Stimulated activated CD4-positive, alpha-beta T cell treated with anti-CD3 and anti-CD28 coated beads, Interleukin-2, amount 100 ng/mL, for 48 hours (primary cell): ENCODE measurements around the gene DPP9.

ENCODE experiments used
- DNase-seq, 2 donors: peaks; one replicate each; pipeline ENCODE4 v3.0.0-alpha.2; 2020

Gene DPP9

DNA sequence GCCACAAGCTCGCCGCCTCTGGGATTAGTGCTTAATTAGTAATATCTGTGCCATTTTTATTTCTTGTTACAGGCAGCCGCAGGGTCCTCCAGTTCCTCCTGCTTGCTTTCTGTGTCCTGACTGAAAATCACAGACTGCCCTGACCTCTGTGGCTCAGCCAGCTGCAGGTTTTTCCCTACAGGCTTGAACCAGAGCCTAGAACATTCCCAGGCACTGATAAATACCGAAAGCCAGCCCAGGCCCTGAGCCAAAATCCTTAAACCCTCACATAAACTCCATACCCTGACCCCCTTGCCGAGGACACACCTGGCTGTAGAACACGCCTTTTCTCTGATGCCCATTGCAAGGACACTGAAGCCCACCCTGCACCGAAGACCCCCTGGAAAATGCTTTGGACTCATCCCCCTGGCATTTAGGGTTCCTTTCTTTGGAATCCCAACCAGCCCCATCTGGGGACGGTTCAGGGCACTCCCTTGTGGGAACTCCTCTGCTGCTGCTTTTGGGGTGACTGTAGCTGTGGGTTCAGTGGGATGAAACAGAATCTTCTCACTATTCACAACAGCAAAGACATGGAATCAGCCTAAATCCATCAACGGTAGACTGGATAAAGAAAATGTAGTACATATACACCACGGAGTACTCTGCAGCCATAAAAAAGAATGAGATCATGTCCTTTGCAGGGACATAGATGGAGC lies 15.5 kb downstream of the DPP9 start:
- no peak for DNase-seq

DNA sequence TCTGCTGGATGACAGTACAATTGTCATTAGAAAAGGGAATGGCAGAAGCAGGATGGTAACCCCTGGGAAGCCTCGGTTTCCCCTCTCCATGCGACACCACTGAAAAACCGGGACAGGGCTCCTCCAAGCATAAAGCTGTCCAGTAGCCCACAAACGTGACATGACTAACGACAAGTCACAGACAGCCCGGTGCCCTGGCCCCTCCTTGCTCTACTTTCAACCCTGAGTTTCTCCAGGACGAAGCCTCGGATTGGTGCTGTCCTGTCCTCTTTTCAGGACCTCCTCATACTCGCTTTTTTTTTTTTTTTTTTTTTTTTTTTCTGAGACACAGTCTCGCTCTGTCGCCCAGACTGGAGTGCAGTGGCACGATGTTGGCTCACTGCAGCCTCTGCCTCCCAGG lies 16.3 kb downstream of the DPP9 start:
- no peak for DNase-seq

DNA sequence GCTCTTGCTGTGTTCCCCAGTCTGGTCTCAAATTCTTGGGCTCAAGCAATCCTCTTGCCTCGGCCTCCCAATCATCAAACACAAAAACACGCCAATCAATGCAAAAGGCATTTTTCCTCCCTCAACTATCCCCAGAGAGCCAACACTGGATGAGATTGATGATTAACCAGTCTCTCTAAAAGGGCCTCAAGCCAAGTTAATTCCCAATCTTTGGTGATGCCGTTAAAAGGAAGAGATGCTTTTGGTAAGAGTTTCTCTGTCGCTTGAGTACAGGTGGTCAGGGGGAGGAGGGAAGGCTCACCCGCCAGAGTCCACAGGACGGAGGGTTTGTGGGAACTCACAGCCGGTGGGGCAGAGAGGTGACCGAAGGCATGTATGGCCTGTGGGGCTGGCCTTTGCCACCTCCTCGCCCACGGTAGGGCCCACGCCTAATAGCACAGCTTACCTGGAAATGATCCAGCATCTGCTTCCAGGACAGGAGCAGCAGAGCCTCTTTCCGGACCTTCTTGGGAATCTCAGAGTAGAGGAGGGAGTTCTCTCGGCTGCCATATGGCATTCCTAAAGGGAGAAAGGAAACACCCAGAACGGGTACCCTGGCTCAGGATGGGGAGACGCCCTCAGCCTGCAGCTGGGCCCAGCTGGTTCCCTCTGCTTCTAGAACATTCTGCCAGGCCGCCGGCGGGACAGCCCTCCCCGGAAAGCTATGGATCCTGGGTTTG lies 18.1 kb downstream of the DPP9 start:
- DNase-seq = no peak

DNA sequence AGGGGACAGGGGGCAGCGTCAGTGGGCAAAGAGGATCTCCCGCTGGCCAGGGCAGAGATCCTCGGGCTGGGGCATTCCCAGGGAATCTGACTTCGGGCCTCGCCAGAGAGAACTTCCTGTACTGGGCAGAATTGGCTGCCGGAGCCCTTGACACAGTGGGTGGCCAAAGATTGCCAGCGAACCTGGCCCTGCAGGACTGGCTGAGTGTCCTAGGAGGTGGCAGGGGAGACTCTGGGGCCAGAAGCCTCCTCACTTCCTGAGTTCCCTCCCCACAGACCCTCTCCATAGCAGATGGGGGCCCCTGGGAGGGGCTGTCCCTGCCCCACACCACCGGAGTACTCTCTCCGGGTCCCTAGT lies 19.3 kb downstream of the DPP9 start:
- DNase-seq = no peak

DNA sequence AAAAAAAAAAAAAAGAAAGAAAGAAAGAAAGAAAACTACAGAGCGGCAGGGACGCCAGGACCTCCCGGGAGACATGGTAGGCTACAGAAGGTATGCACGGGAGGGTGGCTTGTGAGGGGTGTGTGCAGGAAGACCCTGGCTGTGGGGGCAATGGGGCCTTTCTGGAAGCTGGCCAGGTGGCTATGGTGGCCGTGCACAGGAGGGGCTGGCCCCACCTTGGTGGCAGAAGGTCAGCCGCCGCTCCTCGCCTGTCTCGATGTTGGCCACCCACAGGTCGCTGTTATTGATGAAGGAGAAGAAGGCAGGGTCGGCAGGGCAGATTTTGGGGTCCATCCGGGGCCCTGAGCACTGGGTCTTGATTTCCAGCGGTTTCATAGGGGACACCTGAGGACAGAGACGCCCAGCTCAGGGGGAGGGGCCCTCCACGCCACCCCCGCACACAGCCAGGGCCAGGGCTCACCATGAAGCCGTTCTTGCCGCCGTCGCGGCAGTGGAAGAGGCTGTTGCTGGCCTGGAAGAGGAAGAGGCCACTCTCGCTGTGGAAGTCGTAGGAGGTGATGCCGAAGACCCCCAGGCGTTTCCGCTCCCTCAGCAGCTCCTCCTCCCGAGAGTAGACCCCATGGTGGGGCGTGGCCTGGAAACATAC lies 19.8 kb downstream of the DPP9 start:
- no peak for DNase-seq

DNA sequence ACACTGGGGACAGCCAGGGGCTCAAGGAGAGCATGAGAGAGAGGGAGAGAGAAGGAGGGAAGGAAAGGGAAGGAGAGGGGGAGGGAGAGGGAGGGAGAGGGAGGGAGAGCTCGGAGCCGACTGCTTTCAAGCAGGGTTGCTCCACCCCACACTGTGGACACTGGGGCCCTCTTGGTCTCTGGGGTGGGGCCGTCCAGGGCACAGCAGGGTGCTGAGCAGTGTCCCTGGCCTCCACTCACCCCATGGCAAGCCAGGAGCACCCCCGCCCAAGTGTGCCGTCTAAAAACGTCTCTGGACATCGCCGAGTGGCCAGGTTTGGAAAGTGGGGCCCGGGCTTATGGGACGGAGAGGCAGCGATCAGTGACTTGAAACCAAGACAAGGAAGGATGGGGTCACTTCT lies 20.9 kb downstream of the DPP9 start:
- no peak for DNase-seq

DNA sequence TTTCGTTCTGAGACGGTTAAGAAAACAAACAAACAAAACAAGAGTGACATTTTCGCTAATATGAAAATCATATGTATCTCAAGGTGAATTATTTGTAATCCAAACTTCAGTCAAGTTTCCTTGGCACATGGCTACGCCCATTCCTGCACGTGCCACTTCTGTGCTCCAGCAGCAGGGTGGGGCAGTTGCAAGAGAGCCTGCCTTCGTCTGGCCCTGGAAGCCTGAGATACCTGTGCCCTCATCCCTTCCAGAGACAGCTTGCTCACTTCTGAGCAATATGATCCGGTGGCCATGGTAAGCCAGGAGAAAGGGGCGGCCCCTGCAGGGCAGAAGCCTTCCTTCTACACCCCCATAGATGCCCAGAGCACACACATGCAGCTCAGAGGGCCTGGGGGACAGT lies 22.1 kb downstream of the DPP9 start:
- DNase-seq = no peak

DNA sequence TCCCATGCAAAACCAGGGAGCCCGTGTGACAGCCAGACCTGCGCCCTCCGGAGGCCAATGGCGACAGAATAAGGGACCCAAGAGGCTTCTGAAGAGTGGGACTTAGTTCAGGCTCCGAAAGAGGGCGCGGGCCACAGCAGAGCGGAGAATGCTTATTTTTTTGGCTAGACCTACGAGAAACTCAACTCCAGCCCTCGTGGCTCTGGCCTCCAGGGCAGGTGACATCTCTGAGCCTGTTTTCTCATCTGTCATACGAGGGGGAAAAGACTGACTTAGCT lies 23.0 kb downstream of the DPP9 start:
- no peak for DNase-seq

DNA sequence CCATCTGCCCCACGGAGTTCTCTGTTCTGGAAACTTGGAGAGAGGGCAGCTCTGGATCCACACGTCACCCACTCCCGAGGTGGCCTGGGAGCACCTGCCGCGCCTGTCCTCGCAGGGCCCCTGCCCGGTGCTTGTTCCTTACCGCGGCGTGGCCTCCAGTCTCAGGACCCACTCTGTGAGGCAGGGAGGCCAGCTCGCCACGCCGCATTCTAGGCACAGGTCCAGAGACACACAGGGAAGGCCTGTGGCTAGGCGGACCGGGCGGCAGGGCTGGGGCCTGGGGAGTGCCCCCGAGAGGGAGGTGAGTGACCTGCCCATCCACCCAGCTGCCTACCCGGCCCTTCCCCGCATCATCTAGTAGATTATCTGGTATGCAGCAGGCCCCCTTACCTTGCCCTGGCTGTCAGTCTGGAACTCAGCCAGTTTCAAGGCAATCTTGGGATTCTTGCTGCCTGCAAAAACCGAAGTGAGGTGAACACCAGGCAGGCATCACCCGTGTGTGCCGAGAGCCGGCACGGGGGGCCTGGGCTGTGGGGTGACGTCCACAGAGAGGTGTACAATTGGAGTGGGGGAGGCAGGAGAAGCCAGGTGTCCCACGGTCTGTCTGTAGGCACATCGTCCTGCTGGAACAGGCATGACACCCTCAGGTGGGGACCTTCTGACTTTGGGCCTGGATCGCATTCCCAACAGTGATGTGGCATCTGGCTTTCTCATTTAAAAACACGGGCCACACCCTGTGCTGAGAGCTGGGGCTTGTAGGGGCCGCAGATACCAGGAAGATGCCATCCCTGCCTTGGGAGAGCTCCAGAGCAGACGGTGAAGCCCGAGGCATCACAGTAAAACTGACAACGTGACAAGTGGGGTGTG lies 23.6 kb downstream of the DPP9 start:
- DNase-seq = no peak

DNA sequence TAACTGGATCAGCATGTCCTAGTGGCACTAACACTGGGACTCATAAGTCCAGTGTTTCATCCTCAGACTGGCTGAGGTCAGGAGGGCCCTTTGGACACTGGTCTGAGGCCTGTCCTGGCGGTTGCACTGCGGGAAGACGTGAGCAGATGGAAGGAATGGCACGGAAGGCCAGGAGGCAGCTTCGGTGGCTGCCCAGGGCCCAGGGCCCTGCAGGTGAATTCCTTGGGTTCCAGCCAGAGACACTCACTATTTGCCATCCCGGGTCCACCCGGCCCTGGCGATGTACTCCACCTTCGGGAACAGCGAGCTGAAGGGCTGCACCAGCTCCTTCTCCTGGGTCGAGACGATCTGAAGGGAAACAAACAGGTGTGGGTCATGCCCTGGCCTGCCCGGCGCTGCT lies 26.3 kb downstream of the DPP9 start:
- no peak for DNase-seq

DNA sequence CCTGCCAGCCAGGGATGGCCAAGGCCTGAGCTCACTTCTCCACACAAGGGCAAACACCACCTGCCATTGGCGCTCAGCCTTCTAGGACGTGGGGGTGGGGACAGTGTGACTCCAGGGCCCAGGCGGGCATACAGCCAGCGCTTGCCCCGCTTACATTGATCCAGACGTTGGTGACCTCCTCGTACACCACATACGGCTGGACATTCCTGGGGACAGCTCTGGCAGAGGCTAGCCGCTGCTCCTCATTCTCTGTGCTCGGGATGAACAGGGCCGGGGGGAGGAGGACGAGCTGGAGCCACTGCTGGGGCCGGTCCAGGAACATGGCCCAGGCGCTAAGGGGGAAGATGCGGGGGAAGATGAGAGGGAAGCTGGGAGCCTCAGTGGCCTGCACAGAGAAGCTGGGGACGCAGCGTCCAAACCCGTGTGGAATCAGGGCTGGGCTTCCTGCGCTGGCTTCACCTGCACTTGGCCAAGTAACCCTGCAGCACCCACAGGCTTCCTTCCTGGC lies 28.4 kb downstream of the DPP9 start:
- no peak for DNase-seq

DNA sequence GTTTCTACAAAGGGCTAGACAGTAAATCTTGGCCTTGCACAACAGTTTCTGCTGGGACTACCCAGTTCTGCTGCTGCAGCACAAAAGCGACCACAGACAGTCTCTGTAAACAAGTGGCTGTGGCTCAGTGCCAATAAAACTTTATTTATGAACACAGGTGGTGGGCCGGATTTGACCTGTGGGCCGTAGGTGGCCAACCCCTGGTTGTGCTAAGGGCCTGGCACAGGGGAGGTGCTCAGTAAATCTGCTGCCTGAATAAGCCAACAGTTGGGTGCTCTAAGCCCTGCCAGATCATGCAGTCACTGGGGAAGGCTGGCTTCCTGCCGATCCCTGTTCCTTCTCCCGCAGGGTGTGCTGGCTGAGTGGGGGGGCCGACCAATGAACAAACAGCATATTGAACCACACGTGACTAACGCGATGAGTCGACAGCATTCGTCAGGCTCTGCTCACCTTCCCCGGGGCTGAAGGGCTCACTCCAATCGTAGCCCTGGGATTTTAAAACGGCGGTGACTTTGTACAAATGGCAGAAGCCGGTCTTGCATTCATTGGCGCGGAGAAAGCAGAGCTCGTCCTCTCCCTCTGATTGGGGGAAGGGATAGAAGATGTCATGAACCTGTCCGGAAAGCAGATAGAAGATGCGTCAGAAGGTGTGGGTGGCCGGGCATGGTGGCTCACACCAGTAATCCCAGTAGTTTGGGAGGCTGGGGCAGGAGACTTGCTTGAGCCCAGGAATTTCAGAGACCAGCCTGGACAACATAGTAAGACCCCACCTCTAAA lies 29.2 kb downstream of the DPP9 start:
- no peak for DNase-seq

DNA sequence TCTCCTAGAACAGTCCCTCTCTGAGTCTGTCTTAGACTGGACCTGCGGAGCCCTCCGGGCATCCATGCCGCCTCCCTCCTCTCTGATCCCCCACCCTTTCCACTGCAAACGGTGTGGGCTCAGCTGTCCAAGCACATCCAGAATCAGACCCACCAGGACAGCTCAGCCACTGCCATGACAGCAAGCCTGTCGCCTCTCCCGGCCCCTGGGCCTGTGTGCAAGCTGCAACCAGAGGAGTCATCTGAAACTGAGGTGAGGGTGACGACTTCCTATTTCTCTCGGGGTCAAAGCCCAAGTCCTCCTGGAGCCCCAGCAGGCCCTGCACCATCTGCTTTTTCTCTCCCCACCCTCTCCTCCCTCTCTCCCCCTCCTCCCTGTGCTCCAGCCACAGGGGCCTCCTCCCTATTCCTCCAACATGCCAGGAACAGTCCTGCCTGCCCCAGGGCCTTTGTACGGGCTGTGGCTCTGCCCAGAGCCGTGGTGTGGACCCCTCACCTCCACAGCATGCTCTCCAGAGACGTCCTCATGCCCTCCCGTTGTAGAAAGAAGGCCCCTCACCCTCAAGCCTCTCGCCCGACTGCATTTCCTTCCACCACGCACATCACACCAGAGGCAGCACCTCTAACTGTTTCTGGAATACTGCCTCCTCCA lies 30.0 kb downstream of the DPP9 start:
- no peak for DNase-seq

DNA sequence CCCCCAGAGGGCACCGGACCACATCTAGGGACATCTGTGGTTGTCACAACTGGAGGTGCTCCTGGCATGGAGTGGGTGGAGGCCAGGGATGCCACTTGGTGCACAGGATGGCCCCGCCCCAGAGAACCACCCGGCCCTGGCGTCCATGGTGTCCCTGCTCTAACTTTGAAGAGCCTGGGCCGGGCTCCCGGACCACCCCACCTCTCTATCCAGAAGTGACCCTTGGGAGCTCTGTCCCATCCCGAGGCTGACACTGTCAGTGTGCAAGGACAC lies 30.6 kb downstream of the DPP9 start:
- DNase-seq = no peak

DNA sequence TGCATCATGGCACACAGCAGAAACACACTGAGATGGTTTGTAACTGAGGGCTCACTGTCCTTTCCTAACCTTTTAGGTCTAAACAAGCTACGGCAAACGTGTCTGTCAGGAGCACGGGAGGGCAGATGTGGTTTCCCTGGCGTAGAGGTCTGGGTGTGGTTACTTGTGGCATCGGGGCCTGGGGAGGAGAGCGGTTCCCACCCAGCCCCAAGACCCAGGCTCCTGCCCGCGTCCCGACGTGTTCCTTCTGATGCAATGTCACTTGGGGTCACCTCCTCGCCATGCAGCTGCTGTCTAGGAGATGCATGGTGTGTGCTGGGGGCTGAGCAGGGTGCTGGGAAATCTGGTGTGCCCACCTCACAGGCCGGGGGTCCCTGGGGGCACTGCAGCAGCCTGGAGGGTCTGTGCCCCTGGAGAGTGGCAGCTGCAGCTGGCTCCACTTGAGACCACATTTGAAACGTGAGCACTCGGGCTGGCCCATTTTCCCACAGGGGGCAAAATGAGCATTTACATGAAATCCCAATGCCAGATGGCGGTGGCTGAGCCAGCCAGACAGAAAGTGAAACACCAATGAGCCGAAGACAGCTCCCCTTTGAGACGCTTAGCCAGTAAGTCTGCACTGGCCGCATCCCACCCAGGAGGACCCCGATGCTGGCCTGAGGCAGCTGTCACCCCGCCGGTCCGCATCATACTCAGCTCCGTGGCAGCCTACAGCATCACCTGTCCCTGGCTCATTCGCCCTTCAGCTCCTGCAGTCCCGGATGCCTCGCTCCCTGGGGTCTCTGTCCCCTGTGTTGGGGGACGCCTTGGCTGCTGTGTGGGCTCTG lies 31.2 kb downstream of the DPP9 start:
- no peak for DNase-seq

DNA sequence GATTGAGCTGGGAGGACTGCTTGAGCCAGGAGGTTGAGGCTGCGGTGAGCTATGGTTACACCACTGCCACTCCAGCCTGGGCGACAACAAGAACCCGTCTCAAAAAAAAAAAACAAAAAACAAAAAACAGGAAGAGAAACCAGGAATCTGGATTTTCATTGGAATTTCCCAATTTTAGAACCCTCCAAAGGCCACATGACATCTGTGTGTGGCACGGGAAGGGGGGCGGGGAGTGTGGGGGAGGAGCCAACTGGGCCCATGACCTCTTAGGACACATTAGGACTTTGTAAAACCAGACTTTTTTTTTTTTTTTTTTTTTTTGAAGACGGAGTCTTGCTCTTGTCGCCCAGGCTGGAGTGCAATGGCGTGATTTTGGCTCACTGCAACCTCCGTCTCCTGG lies 32.3 kb downstream of the DPP9 start:
- no peak for DNase-seq

DNA sequence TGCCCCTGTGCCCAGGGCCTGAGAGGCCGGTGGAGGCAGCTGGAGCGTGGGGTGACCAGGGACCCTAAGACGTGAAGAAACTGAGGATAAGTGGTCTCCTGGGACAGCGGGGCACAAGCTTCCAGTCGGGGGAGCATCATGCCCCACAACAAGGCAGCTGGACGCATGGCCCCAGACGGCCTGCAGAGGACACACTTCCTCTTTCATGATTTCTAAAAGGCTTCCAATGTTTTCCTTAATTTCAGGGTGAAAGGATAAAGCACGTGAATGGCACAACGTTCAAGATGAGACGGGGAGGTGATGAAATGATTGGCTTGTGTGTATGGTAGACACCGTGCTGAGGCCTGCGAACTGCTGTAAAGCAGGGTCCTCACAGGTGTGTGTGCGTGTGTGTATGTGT lies 33.3 kb downstream of the DPP9 start:
- no peak for DNase-seq

DNA sequence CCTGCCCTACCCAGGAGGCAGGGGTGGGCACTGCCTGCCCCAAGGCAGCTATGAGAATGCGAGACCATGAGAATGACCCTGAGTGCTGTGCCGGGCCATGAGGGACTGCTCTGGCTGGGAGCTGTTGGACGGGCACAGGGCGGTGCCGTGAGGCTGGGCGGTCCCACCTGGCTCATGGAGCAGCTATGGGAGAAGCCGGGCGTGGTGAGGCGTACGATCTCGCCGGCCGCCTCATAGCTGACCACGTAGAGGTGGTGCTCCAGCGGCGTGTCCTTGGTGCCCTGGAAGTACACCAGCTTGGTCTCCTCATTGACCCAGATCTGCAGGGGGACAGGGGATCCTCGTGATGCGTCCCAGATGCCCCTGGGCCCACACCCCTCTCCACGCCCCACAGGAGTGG lies 34.2 kb downstream of the DPP9 start:
- DNase-seq = no peak

DNA sequence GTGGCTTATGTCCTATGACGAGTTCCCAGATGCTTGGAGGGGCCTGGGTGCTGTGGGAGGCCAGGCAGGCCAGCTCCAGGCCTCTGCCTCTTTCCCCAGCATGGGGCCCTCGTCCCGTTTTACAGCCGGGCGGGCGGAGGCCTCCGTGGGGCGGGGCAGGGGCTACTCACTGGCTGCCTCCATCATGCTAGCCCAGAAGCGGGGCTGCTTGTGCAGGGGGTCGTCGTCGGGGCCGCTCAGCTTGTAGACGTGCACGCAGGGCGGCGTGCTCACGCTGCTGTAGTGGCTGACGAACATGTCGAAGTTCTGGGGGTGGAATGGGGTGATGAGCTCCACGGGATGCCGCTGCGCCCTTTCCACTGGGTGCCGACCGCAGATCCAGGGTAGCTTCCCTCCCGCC lies 35.1 kb downstream of the DPP9 start:
- no peak for DNase-seq

DNA sequence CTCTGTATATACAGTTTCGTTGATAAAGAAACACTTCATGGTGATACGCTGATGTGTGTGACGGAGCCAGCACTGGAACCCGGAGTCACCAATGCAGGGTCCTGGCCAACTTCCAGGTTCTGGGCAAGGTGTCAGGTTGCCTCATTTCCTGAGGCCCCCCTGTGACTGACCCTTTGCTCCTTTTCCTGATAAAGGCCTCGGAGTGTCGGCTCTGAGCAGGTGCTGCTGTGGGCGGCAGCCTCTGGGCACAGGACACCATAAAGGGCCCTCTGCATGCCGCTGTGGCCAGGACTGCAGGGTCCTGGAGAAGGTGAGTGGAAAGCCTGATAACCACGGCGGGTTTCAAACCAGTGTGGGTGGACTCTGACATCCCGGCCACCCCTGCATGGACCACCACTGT lies 36.2 kb downstream of the DPP9 start:
- DNase-seq = no peak

DNA sequence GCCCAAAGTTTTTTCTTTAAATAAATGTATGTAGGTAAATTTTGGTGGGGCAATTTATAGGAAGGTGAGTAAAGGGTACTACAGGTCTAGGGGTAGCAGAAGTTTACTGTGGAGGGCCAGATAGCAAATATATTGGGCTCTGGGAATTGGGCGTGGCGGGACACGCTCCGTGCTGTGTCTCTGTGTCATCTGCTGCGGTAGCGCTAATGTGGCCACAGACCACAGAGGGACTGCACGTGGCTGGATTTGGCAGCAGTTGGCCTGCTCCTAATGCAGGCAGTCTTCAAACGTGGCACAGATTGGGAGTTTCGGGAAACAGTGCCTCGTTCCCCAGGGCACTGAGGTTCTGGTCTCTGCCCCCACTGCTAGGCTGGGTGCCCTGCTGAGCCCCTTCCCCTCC lies 36.9 kb downstream of the DPP9 start:
- no peak for DNase-seq
